NCI-H2029 treated with DMSO at 0.1 percent for 48 hours (cell line): ENCODE data around the gene OXSR1.
"Not testable (repeated sequence)": the region's sequence is repeated elsewhere in the genome, so short reads cannot be mapped to it uniquely, and the experiment has no call there.

Experiments used
- DNase-seq: peaks from one replicate; lab custom pipeline; 2025; lab: John Stamatoyannopoulos, UW

OXSR1 gene

DNA sequence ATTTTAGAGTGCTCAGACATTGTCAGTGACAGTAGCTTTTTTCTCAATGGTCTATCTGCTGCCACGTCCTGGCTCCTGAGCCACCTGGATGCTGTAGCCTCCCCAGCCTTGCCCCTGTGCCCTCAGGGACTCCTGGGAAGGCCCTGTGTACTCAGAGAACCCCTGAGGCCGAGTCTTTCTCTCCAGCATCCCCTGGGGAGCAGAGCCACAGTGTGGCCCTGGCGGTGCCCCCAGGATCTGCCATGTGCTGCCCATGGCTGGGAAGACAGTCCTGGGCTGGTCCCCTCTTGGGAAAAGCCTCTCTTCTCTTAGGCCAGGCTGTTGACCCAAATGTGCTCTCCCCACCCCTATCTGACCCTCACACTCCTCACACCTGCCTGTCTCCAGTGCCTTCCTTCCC, 21.8 kb upstream of the OXSR1 start:
- no peak for DNase-seq

DNA sequence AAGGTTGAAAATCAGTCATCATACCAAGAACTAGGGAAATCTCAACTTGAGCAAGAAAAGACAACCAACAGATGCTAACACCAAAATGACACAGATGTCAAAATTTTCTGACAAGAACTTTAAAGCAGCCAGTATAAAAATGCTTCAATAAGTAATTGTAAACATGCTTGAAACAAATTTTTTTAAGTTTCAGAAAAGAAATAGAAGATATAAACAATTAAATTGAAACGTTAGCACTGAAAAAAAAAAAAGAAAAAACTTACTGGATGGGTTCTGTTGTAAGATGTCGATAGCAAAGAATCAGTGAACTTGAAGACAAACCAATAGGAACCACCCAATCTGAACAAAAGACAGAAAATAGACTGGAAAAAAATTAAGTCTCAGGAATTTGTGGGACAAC, 18.8 kb upstream of the OXSR1 start:
- no peak for DNase-seq

DNA sequence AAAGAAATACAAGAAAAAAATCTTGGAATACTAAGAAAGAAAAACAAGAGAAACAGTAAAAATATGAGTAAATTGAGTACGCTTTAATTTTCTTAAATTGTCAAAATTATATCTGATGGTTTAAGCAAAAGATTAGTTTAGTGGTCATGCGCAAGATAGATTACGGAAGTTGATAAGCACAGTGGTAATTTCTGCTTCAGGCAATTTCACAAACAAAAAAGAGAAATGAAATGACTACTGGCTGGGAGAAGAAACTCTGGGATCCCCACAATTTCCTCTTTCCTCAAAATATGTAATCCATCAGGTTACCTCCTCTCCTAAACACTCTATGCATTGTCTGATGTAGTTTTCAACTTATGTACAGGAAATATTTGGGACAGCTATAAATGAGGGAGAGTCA, 17.9 kb upstream of the OXSR1 start:
- no peak for DNase-seq

DNA sequence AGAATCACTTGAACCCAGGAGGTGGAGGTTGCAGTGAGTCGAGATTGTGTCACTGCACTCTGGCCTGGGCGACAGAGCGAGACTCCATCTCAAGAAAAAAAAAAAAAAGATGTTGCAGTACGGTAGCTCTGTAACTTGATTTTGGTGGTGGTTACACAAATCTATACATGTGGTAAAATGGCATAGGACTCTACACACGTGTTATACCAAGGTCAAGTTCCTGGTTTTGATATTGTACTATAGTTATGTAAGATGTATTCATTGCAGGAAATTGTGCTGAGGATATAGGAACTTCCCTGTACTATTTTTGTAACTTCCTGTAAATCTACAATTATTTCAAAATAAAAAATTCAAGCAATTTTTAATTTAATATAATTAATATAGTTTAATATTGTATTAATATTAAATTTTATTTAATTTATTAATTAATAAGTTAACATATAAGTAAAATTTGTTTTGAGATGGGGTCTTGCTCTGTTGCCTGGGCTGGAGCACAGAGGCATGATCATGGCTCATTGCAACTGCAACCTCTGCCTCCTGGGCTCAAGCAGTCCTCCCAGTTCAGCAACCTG, 16.9 kb upstream of the OXSR1 start:
- no peak for DNase-seq

DNA sequence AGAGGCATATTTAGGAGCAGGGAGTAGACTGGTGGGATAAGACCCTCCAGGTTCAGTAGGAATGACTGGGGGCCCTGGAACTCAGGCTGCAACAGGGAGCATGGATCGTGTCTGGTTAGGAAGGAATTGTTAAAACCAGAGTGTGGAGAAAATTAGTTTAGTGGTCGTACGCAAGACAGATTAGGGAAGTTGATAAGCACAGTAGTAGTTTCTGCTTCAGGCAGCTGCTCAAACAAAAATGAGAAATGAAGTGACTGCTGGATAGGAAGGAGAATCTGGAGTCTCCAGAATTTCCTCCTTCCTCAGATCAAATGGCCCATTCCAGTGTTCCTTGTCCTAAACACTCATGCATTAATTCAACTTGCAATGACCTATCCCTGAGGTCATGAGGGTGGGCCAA, 15.6 kb upstream of the OXSR1 start:
- DNase-seq, result no peak

DNA sequence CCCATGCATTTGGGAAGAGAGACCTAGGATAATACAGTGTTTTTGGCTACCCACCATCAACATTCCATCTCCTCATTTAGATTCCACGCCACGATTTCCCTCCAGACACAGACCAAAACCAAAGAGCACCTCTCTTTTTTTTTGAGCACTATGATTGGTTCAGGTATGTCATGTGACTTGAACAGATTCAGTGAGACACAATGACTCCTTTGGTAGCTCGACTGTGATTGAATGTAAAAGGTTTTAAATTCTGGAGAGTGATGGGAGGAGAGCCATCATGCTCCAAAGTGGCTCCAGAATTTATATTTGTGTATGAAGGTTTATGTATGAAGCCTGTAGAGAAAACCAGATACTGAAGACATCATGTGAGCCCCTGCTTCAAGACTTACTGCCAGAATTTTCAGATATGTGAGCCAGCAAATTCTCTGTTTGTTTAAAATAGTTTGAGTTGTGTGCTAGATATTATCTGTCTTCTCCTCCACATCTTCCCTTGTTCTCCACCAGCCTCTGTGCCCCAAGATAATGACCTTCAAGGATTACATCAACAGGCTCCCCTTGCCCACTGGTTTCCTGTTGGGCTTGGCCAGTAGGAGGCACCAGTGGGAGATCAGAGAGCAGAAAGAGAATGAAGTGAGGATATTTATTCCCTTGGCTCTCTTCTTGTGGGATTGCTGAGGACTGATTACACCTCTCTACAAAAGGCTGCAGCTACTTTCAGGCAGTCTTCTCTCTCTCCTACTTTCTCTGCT, 14.4 kb upstream of the OXSR1 start:
- DNase-seq, result no peak

DNA sequence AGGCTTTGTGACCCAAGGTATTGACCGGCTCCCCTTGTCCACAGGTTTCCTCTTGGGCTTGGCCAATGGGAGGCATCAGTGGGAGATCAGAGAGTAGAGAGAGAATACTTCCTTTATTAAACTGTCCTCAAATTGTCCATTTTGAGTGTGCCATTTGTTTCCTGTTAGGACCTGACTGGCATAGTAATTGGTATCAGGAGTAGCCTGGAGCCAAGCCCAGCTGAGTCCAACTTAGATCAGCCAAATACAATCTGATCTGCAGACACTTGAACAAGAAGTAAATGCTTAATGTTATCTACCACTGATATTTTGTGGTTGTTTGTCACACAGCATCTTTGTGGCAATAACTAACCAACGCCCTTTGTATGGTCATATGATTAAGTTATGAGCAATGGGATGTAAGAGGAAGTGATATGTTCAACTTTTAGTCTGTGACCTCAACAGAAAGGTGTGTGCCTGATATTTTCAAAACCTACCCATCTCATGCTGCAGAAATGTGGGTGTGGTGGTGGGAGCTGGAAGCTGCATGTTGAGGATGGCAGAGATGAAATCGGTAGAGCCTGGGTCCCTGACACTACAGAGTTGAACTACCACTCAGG, 13.6 kb upstream of the OXSR1 start:
- DNase-seq, result no peak

DNA sequence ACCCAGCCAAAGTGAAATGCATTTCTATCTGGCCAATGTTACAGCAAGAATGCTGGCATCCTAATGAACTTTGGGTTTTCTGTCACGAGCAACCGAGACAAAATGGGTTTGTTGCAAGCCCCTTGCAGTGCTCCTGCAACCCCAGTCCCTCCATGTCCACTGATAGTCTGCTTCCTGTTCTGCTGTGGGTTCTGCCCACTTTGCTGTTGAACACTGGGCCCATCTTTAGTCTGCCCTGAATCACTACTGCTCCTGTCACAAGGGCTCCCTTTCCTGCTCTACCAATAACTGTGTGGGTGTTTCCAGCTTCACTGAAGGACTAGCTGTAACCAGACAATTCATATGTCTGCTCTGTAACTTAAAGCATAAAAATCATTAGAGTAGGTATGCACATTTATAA, 12.7 kb upstream of the OXSR1 start:
- no peak for DNase-seq

DNA sequence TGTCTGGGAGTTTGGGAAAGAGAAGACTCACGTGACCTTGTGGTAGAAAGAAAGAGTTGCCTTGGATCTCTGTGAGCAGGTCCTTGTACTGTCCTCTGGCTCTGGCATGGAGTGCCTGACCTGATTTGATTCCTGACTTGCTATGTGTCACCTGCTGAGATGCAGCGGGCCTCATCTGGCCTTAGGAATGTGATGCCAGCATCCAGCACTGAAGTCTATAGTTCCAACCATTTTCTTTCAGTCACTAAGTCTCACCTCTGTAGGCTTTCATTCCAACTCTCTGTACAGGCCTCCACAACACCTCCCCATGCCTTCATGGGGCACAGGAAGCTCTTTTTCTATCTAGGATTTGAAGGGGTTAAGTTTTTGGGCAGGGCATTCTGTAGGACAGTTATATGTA, 12.1 kb upstream of the OXSR1 start:
- no peak for DNase-seq

DNA sequence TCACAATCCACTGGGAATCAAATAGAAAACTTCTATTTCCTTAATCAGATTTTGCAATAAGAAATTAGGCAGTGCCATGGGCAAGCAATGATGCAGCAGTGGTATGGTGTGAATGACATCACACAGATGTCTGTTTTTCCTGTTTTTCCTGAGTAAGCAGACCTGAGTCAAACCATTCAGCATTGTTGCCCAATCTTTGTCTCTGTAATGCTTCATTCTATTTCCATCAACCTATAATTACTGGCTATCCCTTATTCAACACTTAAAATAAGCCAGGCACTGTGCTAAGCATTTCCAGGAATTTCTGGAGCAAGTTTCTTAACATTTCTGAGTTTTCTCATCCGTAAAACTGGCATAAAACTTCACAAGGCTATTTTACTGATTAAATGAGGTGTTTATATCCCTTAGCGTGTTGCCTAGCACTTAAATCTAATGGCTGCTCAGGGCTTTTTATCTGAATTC, 11.3 kb upstream of the OXSR1 start:
- no peak for DNase-seq

DNA sequence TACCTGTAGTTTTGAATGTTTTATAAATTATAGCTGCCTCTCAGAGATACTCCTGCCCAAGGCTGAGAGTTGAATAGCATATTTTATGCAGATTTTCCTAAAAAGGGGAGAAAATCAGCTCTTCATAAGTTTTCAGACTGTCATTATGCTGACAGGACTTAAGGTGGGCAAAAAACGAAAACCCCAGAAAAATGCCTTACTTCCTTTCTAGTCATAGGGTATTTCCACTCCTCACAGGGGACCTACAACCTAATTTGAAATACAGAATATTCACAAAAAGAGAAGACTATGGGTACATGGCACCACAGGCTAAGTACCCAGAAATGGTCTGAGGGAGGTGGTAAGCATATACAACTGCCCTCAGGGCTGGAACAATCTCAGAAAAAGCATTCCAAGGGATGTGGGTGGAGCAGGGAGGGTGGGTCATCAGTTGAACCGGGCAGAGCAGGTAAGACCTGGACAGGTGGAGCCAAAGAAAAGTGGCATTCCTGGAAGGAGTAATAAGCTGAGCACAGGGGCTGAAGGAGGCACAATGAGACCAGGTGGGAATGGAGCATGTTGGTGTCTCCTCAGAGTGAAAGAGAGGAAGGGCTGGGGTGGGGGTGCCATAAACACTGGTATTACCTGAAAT, 10.6 kb upstream of the OXSR1 start:
- no peak for DNase-seq

DNA sequence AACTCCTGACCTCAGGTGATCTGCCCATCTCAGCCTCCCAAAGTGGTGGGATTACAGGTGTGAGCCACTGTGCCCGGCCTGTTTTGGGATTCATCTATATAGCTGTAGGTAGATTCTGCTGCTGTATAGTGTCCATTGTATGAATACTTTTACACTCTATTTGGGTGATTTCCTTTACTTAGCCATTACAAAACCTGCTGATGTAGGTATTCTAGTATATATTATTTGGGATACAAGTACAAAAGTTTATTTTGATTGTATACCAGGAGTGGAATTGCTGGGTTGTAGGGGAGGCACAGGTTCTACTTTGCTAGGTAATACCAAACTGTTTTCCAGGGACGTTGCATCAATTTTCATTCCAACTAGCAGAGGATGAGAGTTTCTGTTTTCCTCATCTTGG, 9.5 kb upstream of the OXSR1 start:
- no peak for DNase-seq

DNA sequence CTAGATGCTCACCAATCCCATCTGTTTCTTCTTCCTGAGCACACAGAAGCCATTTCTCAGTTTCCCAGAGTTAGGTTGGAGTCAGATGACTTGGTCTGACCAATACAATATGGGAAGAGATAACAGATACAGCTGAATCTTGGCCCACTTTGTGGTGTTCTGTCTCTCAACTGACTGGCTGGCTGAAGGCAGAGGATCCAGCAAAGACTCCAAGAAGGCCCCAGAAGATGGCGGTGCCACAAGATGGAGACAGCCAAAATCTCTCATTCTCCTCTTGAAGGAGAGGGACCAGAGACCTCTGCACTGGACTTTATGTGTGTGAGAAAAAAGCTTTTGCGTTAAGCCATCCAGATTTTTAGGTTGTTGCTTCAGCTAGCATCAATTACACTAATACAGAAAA, 8.2 kb upstream of the OXSR1 start:
- DNase-seq, result no peak

DNA sequence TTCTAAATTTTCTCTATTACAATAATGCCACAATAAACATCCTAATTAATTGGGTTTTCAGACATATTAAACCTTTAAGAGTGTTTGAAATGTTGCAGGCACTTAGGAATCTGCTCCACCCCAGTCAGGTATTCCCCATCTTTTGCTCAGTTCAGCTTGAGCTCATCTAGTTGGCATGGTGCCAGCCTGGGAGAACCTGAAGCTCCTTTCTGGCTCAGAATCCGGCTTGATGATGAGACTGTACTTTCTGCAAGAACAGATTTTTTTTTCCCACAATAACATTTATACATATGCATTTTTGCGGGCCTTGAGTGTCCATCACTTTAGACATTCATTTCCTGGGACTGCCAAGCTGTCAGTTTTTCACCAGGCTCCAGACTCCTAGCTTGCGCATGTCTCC, 7.7 kb upstream of the OXSR1 start:
- DNase-seq, result peak; percentile 26

DNA sequence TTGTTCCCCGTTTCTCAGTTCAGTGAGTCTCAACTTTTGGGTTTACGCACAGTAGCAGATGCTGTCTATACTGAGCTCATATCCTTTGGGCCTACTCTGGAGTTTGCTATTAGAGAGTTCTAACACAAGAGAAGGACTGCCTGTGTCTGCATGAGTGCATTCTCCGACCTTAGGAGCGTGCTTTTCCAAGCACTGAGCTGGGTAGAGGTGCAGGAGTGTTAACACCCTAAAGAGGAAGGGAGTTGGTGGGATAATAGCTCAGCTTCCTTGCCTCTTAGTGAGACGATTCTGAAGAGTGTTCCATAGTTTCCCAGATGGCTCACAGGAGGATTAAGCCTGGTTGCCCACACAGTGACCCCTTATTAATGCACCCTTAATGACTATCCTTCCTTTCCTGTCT, 6.9 kb upstream of the OXSR1 start:
- no peak for DNase-seq

DNA sequence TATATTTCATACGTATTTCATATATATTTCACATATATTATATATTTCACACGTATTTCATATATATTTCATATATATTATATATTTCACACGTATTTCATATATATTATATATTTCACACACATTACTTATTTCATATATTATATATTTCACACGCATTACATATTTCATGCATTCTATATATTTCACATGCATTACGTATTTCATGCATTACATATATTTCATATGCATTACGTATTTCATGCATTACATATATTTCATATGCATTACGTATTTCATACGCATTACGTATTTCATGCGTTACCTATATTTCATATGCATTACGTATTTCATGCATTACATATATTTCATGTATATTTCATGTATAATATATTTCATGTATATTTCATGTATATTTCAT, 4.6 kb upstream of the OXSR1 start:
- not testable (repeated sequence) for DNase-seq

DNA sequence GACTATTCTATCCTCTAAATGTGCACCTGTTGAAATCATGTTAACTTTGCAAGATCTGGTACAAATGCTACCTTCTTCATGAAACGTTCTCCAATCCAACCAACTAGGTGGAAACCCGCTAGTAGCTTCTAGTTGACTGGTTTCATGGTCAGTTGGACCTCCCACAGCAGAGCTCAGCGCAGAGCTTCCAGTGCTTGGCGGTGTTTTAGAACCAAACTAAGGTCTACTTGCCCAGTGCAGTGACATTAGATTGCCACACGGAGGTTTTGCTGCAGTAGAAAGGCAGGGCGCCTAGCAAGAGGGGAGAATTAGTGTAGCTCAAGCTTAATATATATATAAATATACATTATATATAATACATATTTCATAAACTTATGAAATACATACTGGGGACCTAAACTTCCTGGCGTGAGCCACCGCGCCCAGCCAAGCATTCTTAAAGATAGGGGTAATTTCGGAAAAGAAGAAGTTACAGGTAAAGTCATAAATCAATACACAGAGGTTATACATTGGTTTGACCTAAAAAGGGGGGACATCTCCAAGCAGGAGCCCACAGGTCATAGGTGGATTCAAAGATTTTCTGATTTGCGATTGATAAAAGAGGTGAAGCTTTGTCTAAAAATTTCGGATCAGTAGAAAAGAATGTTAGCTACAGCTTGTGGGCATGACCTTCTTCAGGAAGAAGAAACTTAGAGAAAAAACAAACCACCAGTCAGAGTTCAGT, 2.1 kb upstream of the OXSR1 start:
- no peak for DNase-seq

DNA sequence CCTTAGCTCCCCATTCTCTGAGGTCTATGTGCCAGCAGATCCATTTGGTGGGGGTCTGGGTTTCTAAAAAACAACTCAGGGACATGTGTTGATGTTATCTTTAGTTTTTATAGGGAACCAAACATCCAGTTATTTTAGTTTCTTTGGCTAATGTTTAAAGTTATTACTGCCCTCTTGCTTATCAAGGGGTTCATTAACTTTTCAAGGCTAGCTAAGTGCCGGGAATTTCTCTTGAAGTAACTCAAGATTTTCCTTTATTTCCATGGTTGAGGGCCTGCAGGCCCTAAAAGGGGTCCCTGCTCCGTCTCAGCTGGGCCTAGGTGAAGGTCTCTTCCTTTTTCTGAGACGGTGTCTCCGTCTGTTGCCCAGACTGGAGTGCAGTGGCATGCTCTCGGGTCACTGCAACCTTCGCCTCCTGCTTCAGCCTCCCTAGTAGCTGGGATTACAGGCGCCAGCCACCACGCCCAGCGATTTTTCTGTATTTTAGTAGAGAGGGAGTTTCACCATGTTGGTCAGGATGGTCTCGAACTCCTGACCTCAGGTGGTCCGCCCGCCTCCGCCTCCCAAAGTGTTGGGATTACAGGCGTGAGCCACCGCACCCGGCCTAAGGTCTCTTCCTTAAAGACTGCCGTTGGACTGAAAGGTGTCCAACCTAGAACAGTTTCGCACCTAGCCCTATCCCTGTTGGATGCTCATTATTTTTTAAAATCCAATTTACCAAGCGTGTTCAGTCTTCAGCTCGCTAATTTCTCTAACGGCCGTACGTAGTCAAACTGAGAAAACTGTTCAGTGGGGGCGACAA, 1.3 kb upstream of the OXSR1 start:
- no peak for DNase-seq

DNA sequence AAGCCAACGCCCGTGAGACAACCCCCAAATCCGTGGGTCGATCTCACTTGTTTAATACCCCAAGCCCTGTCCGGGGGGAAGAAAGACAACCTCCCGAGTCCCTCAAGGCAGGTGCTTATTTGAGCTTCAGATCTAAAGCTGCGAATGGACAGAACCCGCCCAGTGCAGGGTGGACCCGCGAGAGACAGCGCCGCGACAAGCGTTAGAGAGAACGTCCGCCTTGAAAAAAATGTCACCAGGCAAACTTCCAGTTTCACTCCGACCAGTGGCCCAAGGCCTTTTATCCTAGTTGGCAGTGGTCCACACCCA, 740 bp upstream of the OXSR1 start:
- DNase-seq, result no peak

DNA sequence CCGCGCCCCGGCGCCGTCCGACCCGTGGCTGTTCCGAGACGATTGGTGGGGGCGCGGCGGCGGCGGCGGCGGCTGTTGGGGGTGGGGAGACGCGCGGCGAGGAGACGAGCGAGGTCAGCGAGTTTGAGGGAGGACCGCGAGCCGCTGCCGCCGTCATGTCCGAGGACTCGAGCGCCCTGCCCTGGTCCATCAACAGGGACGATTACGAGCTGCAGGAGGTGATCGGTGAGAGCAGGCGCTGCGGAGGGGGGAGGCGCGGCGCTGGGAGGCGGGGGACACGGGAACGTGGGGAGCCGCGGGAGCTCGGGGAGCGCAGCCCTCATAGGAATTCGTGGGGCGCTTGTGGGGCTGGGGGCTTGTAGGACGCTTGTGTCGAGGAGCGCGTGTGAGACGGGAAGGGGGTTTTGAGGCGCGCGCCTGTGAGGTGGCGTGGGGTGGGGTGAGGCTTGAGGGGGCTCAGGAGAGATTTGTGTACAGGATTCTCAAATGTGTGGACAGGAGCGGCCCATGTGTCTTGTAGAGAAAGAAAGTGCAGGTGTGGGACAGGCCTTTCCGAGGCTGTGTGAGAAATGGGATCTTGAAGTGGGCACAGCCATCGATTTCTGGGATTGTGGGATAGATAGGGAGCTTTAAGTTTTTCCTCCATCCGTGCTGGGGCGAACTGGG, 518 bp downstream of the OXSR1 start:
- DNase-seq, result no peak

DNA sequence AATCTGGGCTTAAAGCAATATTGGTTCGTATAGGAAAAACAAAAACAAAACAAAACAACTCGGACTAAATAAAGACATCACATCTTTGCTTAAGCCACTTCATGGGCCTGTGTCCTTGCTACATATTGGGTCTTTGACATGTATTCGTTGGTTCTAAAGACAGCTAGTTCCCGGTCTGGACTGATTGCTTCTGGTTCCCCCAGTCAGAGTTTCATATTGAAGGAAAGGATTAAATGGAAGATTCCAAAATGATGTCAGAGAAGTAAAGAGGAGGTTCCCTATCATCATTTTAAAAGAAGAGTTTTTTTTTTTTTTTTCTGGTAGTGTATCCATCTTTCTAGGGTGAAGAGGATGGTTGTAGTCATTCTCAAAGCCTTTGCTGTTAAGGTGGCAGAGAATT, 2.3 kb downstream of the OXSR1 start:
- DNase-seq, result no peak
